H9 (cell line): Measurements from ENCODE around the gene DERA. TPM values are rescaled to one million over a fixed set of nuclear protein-coding genes. Genes with fewer than 3 reads are reported as not detected.

Source experiments
- DNase-seq: peaks from one replicate; pipeline ENCODE4 v3.0.0-alpha.2; 2017
- H2AFZ ChIP-seq: one replicate; pipeline ENCODE4 v1.6.1; 2013; ENCODE audit warnings: mild to moderate bottlenecking, low read length, control low read depth, moderate library complexity
- H2AK5ac ChIP-seq: 2 replicates; pipeline ENCODE4 v1.6.1; 2013; ENCODE audit warnings: low read length, control low read depth, mixed read lengths; ENCODE audit not compliant: insufficient read length
- H2BK120ac ChIP-seq: one replicate; pipeline ENCODE4 v1.6.1; 2013; ENCODE audit warnings: low read depth, mild to moderate bottlenecking, low read length, control low read depth, inconsistent platforms; ENCODE audit not compliant: poor library complexity, severe bottlenecking
- H2BK12ac ChIP-seq: 2 replicates; pipeline ENCODE4 v1.6.1; 2013; ENCODE audit warnings: low read length, control low read depth, mixed read lengths, low read depth; ENCODE audit not compliant: insufficient read length
- H2BK15ac ChIP-seq: 2 replicates; pipeline ENCODE4 v1.6.1; 2013; ENCODE audit warnings: low read depth, low read length, control low read depth
- H2BK20ac ChIP-seq: one replicate; pipeline ENCODE4 v1.6.1; 2013; ENCODE audit warnings: low read depth, mild to moderate bottlenecking, low read length, control low read depth, inconsistent platforms; ENCODE audit not compliant: poor library complexity, severe bottlenecking
- H2BK5ac ChIP-seq: 2 replicates; pipeline ENCODE4 v1.6.1; 2013; ENCODE audit warnings: low read length, control low read depth, mixed read lengths; ENCODE audit not compliant: insufficient read length
- H3K14ac ChIP-seq: 2 replicates; pipeline ENCODE4 v1.6.1; 2013; ENCODE audit warnings: low read length, control low read depth; ENCODE audit not compliant: insufficient read depth
- H3K18ac ChIP-seq: 2 replicates; pipeline ENCODE4 v1.6.1; 2013; ENCODE audit warnings: low read depth, mild to moderate bottlenecking, mixed read lengths, low read length, control low read depth; ENCODE audit not compliant: insufficient read length
- H3K23ac ChIP-seq: 2 replicates; pipeline ENCODE4 v1.6.1; 2013; ENCODE audit warnings: low read length, control low read depth, mixed read lengths, low read depth; ENCODE audit not compliant: insufficient read length
- H3K23me2 ChIP-seq: 2 replicates; pipeline ENCODE4 v1.6.1; 2013; ENCODE audit warnings: low read depth, mild to moderate bottlenecking, mixed read lengths, low read length, control low read depth; ENCODE audit not compliant: insufficient read length, poor library complexity, severe bottlenecking
- H3K27ac ChIP-seq: 2 replicates; pipeline ENCODE4 v1.5.1; 2013; ENCODE audit warnings: low read length, control low read depth, mixed read lengths, low read depth; ENCODE audit not compliant: insufficient read length
- H3K27me3 ChIP-seq: 2 replicates; pipeline ENCODE4 v1.6.1; 2013; ENCODE audit warnings: low read length, control low read depth, inconsistent platforms; ENCODE audit not compliant: insufficient read depth
- H3K4ac ChIP-seq: 2 replicates; pipeline ENCODE4 v1.6.1; 2013; ENCODE audit warnings: low read depth, mild to moderate bottlenecking, control low read depth, inconsistent platforms, low read length, moderate library complexity
- H3K4me1 ChIP-seq: 2 replicates; pipeline ENCODE4 v1.6.1; 2013; ENCODE audit warnings: low read length, control low read depth, inconsistent platforms; ENCODE audit not compliant: insufficient read depth
- H3K4me2 ChIP-seq: 2 replicates; pipeline ENCODE4 v1.6.1; 2013; ENCODE audit warnings: low read length, control low read depth, mixed read lengths; ENCODE audit not compliant: insufficient read length, insufficient read depth
- H3K56ac ChIP-seq: 2 replicates; pipeline ENCODE4 v1.6.1; 2013; ENCODE audit warnings: low read depth, mild to moderate bottlenecking, mixed read lengths, low read length, control low read depth; ENCODE audit not compliant: insufficient read length
- H3K79me1 ChIP-seq: 2 replicates; pipeline ENCODE4 v1.6.1; 2013; ENCODE audit warnings: low read depth, mild to moderate bottlenecking, moderate library complexity, low read length, control low read depth, inconsistent platforms; ENCODE audit not compliant: insufficient read depth, poor library complexity, severe bottlenecking
- H3K79me2 ChIP-seq: 2 replicates; pipeline ENCODE4 v1.6.1; 2013; ENCODE audit warnings: low read length, control low read depth, inconsistent platforms; ENCODE audit not compliant: insufficient read depth
- H3K9ac ChIP-seq: 2 replicates; pipeline ENCODE4 v1.6.1; 2013; ENCODE audit warnings: low read length, control low read depth, mixed read lengths; ENCODE audit not compliant: insufficient read length; ENCODE audit errors: extremely low read depth
- H3K9me3 ChIP-seq: one replicate; pipeline ENCODE4 v1.6.1; 2013; ENCODE audit warnings: low read depth, low read length, inconsistent platforms; ENCODE audit not compliant: control insufficient read depth
- H3T11ph ChIP-seq: one replicate; pipeline ENCODE4 v1.6.1; 2013; ENCODE audit warnings: mild to moderate bottlenecking, low read length, control low read depth, inconsistent platforms
- H4K20me1 ChIP-seq: one replicate; pipeline ENCODE4 v1.6.1; 2013; ENCODE audit not compliant: control insufficient read depth, insufficient read length, insufficient read depth
- H4K5ac ChIP-seq: 2 replicates; pipeline ENCODE4 v1.6.1; 2013; ENCODE audit warnings: low read depth, mild to moderate bottlenecking, mixed read lengths, low read length, control low read depth; ENCODE audit not compliant: insufficient read length
- H4K8ac ChIP-seq: replicated peaks from 2 replicates; pipeline ENCODE4 v1.6.1; 2013; ENCODE audit warnings: low read length, control low read depth, mixed read lengths, low read depth; ENCODE audit not compliant: insufficient read length
- H4K91ac ChIP-seq: 2 replicates; pipeline ENCODE4 v1.6.1; 2013; ENCODE audit warnings: low read depth, mild to moderate bottlenecking, moderate library complexity, mixed read lengths, low read length, control low read depth; ENCODE audit not compliant: insufficient read length
- H3K27ac Mint-ChIP-seq, 3 experiments: 2 replicates in 2 of 3; 3 replicates in 1 of 3; pipeline ENCODE4 v1.8.0; 2020 to 2021; ENCODE audit warnings: mixed read lengths in 3 of 3, mild to moderate bottlenecking in 1 of 3, moderate library complexity in 1 of 3
- H3K27me3 Mint-ChIP-seq: 2 replicates; pipeline ENCODE4 v1.8.0; 2021; ENCODE audit warnings: low read depth, mild to moderate bottlenecking, moderate library complexity, mixed read lengths
- H3K36me3 Mint-ChIP-seq, 3 experiments: 2 replicates in 2 of 3; 3 replicates in 1 of 3; pipeline ENCODE4 v1.8.0; 2020 to 2021; ENCODE audit warnings: low read depth in 3 of 3, mixed read lengths in 3 of 3; ENCODE audit not compliant: insufficient read depth in 1 of 3
- H3K4me1 Mint-ChIP-seq, 2 experiments: 2 replicates each; pipeline ENCODE4 v1.8.0; 2020; ENCODE audit warnings: mixed read lengths in 2 of 2
- H3K4me3 Mint-ChIP-seq, 2 experiments: 2 replicates in 1 of 2; 3 replicates in 1 of 2; pipeline ENCODE4 v1.8.0; 2020 to 2021; ENCODE audit warnings: mild to moderate bottlenecking in 2 of 2, mixed read lengths in 2 of 2, moderate library complexity in 1 of 2
- H3K9me3 Mint-ChIP-seq, 2 experiments: 2 replicates in 1 of 2; 3 replicates in 1 of 2; pipeline ENCODE4 v1.8.0; 2020; ENCODE audit warnings: mild to moderate bottlenecking in 2 of 2, mixed read lengths in 2 of 2, moderate library complexity in 1 of 2
- WGBS: extraction: QIAGEN DNeasy Blood & Tissue Kit; methylation state at CpG from one replicate; pipeline ENCODE4 v1.1.7; 2013; ENCODE audit warnings: missing lambda C conversion rate, low lambda C conversion rate, mixed read lengths; ENCODE audit not compliant: insufficient read length; ENCODE audit errors: extremely low coverage; 5-methylcytosine and 5-hydroxymethylcytosine counted together
- total RNA-seq: library from RNA; stranded (reverse); gene quantifications from 2 replicates; pipeline ENCODE4 v1.2.1, GENCODE V29; 2021
- TF ChIP-seq, protein P1 (sequence below): fragments of 200-600 bp; sonication (generic); conservative IDR thresholded peaks from 3 replicates; pipeline ENCODE4 v1.8.0; 2021; ENCODE audit warnings: antibody characterized with exemption, mild to moderate bottlenecking

Gene DERA
- total RNA-seq, 1 experiment from 2014 or later = 20.9 TPM

DNA sequence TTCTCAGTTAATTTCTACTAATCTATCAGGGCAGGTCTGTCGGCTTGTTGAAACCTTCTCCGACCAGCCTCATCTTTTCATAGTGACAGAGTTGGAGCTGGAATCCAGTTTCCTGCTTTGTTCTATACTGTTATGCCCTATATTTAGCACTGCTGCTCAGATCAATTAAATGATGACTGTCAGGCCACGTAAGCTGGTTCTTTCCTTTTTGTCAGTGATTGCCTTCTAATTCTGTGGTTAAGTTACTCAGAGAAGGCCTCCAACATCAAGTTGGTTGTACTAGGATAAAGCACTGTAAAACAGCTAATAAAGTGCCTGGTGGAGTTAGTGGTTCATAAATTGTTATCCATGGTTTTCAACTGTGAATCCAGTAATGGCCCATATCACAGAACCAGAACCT is 22.6 kb downstream of the DERA start:
- no peak overlapping the region for H3K4me3 Mint-ChIP-seq
- peaks cover 20% of the 10 kb centered on the region in 2 experiments for H3K4me1 Mint-ChIP-seq
- no peak overlapping the region for H4K91ac ChIP-seq
- no peak overlapping the region for H2BK120ac ChIP-seq
- H3K23ac ChIP-seq = no peak overlapping the region
- H3K56ac ChIP-seq = no peak overlapping the region
- no peak overlapping the region for H3K14ac ChIP-seq
- H2BK20ac ChIP-seq = no peak overlapping the region
- no peaks in the 10 kb centered on the region; a peak in 2 of 5 replicates for H3K9me3 Mint-ChIP-seq
- H4K20me1 ChIP-seq = no peaks in the 10 kb centered on the region
- no peaks in the 10 kb centered on the region for H3K23me2 ChIP-seq
- no peak for DNase-seq
- TF ChIP-seq, protein P1, sequence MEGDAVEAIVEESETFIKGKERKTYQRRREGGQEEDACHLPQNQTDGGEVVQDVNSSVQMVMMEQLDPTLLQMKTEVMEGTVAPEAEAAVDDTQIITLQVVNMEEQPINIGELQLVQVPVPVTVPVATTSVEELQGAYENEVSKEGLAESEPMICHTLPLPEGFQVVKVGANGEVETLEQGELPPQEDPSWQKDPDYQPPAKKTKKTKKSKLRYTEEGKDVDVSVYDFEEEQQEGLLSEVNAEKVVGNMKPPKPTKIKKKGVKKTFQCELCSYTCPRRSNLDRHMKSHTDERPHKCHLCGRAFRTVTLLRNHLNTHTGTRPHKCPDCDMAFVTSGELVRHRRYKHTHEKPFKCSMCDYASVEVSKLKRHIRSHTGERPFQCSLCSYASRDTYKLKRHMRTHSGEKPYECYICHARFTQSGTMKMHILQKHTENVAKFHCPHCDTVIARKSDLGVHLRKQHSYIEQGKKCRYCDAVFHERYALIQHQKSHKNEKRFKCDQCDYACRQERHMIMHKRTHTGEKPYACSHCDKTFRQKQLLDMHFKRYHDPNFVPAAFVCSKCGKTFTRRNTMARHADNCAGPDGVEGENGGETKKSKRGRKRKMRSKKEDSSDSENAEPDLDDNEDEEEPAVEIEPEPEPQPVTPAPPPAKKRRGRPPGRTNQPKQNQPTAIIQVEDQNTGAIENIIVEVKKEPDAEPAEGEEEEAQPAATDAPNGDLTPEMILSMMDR = no peak
- H2BK5ac ChIP-seq = no peak overlapping the region
- no peak overlapping the region for H4K5ac ChIP-seq
- H3K4ac ChIP-seq = no peak overlapping the region
- H2AK5ac ChIP-seq = no peak overlapping the region
- no peak overlapping the region for H3K4me2 ChIP-seq
- no peaks in the 10 kb centered on the region for H3K9me3 ChIP-seq
- H2AFZ ChIP-seq = no peak overlapping the region
- no peak overlapping the region for H2BK15ac ChIP-seq
- no peak overlapping the region for H3K27ac Mint-ChIP-seq
- no peaks in the 10 kb centered on the region for H3K27me3 ChIP-seq
- H3K27me3 Mint-ChIP-seq = no peaks in the 10 kb centered on the region
- no peaks in the 10 kb centered on the region for H3K79me2 ChIP-seq
- no peak overlapping the region for H3T11ph ChIP-seq
- H3K9ac ChIP-seq = no peak overlapping the region
- peaks cover 0 to 1% (median under 1%) of the 10 kb centered on the region in 3 experiments; a peak in 1 of 7 replicates for H3K36me3 Mint-ChIP-seq
- no peak overlapping the region for H3K27ac ChIP-seq
- no CpG with 5 or more reads among the region's 3 CpGs for WGBS
- no peak overlapping the region for H3K18ac ChIP-seq
- no peaks in the 10 kb centered on the region for H3K79me1 ChIP-seq
- no peaks in the 10 kb centered on the region; the same call in 1 of the 2 replicates for H3K4me1 ChIP-seq
- H4K8ac ChIP-seq = no peak overlapping the region
- no peak overlapping the region for H2BK12ac ChIP-seq
